SU-DHL-6 (cell line): ENCODE data around the gene WDR87.
"Not testable (repeated sequence)": the region's sequence is repeated elsewhere in the genome, so short reads cannot be mapped to it uniquely, and the experiment has no call there.

Experiments used
- CTCF ChIP-seq: fragments of 200-600 bp; sonication (generic); IDR thresholded peaks from one replicate; pipeline ENCODE4 v1.5.1; 2017; ENCODE audit warnings: antibody characterized with exemption, mild to moderate bottlenecking, low read length, moderate library complexity; ENCODE audit not compliant: insufficient read depth, poor library complexity, severe bottlenecking
- EZH2phosphoT487 ChIP-seq: fragments of 200-600 bp; sonication (generic), shearing (Covaris generic); conservative IDR thresholded peaks from 2 replicates; pipeline ENCODE4 v1.6.1; 2018; ENCODE audit warnings: mild to moderate bottlenecking, antibody characterized with exemption, low read length, moderate library complexity, mixed read lengths

- not testable (repeated sequence) for TF ChIP-seq CTCF, EZH2phosphoT487
Measured at GRCh38 chr19:37924573-37924972, 18.2 kb upstream of the WDR87 start.
